SK-N-SH (cell line): ENCODE data around the gene COL23A1.
"Not testable (repeated sequence)": the region's sequence is repeated elsewhere in the genome, so short reads cannot be mapped to it uniquely, and the experiment has no call there.

Source experiments
- FOSL2 ChIP-seq: IDR thresholded peaks from 2 replicates; pipeline ENCODE4 v1.4.0; 2012; ENCODE audit warnings: low read depth, mild to moderate bottlenecking, moderate library complexity, borderline replicate concordance
- GABPA ChIP-seq: IDR thresholded peaks from 2 replicates; pipeline ENCODE4 v1.4.0; 2012; ENCODE audit warnings: low read depth, mild to moderate bottlenecking
- TAF1 ChIP-seq: IDR thresholded peaks from 2 replicates; pipeline ENCODE4 v1.6.1; 2012; ENCODE audit warnings: low read depth, mild to moderate bottlenecking, low read length, moderate library complexity, borderline replicate concordance
- YY1 ChIP-seq: IDR thresholded peaks from 2 replicates; pipeline ENCODE4 v1.4.0; 2012; ENCODE audit warnings: low read depth, mild to moderate bottlenecking
- TF ChIP-seq, protein P1 (sequence below): fragments of 200-600 bp; sonication (generic); IDR thresholded peaks from 2 replicates; pipeline ENCODE4 v1.6.1; 2017; ENCODE audit warnings: antibody characterized with exemption, mild to moderate bottlenecking, moderate library complexity

DNA sequence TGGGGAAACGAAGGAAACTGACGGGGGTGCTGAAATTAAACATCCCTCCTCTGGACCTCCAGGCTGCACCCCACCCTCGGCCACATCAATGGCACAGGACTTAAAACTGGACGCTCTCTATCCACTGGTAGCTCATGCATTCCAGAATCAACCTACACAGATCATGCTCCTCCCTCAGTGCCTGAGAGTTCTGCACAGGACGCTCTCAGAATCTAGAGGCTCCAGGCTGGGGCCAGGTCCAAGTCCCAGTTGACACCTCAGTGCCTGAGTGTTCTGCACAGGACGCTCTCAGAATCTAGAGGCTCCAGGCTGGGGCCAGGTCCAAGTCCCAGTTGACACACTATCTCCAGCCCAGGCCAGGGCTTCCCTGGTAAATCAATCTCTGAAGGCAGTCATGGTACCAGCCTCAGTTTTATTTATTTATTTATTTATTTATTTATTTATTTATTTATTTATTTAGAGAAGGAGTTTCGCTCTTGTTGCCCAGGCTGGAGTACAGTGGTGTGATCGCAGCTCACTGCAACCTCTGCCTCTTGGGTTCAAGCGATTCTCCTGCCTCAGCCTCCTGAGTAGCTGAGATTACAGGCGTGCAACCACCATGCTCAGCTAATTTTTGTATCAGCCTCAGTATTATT lies 103.2 kb downstream of the COL23A1 start:
- not testable (repeated sequence) for TF ChIP-seq TAF1, FOSL2, GABPA, YY1
- TF ChIP-seq, protein P1, sequence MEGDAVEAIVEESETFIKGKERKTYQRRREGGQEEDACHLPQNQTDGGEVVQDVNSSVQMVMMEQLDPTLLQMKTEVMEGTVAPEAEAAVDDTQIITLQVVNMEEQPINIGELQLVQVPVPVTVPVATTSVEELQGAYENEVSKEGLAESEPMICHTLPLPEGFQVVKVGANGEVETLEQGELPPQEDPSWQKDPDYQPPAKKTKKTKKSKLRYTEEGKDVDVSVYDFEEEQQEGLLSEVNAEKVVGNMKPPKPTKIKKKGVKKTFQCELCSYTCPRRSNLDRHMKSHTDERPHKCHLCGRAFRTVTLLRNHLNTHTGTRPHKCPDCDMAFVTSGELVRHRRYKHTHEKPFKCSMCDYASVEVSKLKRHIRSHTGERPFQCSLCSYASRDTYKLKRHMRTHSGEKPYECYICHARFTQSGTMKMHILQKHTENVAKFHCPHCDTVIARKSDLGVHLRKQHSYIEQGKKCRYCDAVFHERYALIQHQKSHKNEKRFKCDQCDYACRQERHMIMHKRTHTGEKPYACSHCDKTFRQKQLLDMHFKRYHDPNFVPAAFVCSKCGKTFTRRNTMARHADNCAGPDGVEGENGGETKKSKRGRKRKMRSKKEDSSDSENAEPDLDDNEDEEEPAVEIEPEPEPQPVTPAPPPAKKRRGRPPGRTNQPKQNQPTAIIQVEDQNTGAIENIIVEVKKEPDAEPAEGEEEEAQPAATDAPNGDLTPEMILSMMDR, result not testable (repeated sequence)
